Measurements from ENCODE around the gene NME9. TPM values are rescaled to one million over a fixed set of nuclear protein-coding genes. Genes with fewer than 3 reads are reported as not detected.
A peak's percentile ranks its signal among the peaks of the same experiment; 100 is the strongest.

The NME9 gene
- total and polyA plus RNA-seq, 4 donors: 2.8 to 11.4 (median 7.4) TPM

DNA sequence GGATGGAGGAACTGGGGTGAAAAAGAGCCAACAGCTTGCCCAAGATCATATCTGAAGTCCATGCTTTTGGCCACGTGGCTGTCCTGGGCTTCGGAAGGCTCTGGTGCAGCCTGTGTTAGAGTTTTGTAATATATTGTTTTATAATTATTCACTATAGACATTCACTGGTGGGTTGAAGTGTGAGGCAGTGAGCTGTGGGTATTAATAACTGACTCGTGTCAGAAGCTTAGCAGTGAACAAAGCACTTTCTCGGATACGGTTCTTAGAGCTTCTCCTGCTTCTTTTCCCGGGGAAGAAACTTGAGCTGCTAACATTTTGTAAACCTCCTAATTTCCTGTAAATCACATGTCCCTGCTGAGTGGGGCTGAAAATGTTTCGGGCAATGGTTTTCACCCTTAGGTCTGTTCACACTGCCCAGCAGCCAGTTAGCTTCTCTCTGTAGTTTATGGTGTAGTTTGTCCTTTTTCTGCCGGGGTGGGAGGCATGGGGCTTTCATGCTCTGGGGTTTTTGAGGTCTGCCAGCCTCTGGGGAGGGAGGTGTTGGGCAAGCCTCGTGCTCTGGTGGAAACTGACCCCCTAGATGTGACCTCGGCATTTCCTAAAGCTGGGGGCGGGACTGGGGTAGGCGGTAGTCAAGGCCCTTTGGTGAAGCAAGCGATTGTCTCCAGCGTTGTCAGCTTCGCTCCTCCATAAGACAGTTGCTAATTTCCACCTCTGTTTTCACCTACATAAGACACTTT, 20.4 kb upstream of the NME9 start:
- Histone ChIP-seq H3K27ac (ENCODE audit: low read depth in 1 of 2, low read length in 1 of 2) (peak overlapping the region; percentile 79 to 80), H3K4me1 (ENCODE audit: control insufficient read depth in 5 of 5, insufficient read depth in 5 of 5, low read length in 5 of 5) (peaks cover 3 to 14% (median 7%) of the 10 kb centered on the region in 5 donors), H3K27me3 (ENCODE audit: control insufficient read depth in 3 of 3, insufficient read depth in 3 of 3, low read length in 2 of 3) (no peaks in the 10 kb centered on the region), H3K36me3 (ENCODE audit: control insufficient read depth in 4 of 4, insufficient read depth in 4 of 4, low read length in 4 of 4) (no peaks in the 10 kb centered on the region), H3K4me3 (peak overlapping the region; percentile 51), H3K9ac (ENCODE audit: insufficient read depth in 1 of 2, low read length in 2 of 2) (no peak overlapping the region), H3K9me3 (ENCODE audit: control insufficient read depth in 4 of 4, insufficient read depth in 3 of 4, low read length in 3 of 4) (no peaks in the 10 kb centered on the region)
- WGBS, 2 donors: 37 to 41% methylated on average over 15 of the region's 15 CpGs
- DNase-seq (peak in 2 of 3 donors; percentile 50 to 55), ATAC-seq (ENCODE audit: insufficient read depth, low FRiP score) (no peak)
- TF ChIP-seq, protein P1, sequence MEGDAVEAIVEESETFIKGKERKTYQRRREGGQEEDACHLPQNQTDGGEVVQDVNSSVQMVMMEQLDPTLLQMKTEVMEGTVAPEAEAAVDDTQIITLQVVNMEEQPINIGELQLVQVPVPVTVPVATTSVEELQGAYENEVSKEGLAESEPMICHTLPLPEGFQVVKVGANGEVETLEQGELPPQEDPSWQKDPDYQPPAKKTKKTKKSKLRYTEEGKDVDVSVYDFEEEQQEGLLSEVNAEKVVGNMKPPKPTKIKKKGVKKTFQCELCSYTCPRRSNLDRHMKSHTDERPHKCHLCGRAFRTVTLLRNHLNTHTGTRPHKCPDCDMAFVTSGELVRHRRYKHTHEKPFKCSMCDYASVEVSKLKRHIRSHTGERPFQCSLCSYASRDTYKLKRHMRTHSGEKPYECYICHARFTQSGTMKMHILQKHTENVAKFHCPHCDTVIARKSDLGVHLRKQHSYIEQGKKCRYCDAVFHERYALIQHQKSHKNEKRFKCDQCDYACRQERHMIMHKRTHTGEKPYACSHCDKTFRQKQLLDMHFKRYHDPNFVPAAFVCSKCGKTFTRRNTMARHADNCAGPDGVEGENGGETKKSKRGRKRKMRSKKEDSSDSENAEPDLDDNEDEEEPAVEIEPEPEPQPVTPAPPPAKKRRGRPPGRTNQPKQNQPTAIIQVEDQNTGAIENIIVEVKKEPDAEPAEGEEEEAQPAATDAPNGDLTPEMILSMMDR (IDR thresholded peaks at IDR 0.05; ENCODE audit: control extremely low read depth, extremely low read depth): no peak

DNA sequence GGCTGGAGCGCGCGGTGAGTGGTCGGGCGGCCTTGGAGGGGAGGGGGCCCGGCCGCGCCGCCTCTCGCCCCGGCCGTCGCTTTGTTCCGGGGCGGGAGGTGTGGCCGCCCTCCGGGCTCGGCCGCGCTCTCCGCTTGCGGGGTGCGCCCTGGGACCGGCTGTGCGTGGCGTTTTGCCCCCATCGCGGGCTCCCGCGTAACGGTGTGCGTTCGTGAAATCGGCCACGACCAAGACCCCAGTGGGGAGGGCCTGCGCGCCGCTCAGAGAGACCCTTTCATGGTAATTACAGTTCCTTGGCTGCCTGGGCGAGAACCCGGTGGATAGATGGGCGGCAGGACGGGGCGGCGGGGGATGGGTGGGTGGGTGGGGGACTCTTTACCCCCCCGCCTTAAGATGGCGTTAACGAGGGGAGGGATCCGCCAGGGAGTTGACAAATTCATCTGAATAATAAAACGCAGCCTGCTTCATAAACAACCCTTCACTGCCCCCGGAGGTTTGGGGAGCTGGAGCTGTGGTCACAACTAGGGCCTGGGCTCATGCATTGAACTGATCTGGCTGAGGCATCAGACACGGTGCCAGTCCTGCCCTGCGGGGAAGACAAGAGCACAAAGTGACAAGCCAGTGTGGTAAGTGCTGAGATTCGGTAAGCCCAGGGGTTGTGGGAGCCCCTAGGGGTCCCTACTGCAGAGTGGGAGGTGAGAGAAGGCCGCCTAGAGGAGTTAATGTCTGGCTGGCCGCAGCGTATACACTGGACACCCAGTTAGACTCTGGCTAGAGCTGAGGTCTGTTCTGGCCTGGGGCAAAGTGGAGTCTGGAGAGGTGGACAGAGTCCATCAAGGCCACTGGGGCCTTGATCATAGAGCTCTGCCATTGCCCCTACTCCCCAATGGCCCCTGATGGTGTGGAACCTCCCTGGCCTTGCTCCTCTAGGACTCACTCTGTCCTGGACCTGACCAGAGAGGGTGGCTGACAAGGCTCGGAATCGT, 19.4 kb upstream of the NME9 start:
- peak; percentile 60 to 63 (median 62) for DNase-seq
- peak; percentile 38 for ATAC-seq (ENCODE audit: insufficient read depth, low FRiP score)
- H3K27ac ChIP-seq (ENCODE audit: low read depth in 1 of 2, low read length in 1 of 2): peak overlapping the region; percentile 94 to 97

DNA sequence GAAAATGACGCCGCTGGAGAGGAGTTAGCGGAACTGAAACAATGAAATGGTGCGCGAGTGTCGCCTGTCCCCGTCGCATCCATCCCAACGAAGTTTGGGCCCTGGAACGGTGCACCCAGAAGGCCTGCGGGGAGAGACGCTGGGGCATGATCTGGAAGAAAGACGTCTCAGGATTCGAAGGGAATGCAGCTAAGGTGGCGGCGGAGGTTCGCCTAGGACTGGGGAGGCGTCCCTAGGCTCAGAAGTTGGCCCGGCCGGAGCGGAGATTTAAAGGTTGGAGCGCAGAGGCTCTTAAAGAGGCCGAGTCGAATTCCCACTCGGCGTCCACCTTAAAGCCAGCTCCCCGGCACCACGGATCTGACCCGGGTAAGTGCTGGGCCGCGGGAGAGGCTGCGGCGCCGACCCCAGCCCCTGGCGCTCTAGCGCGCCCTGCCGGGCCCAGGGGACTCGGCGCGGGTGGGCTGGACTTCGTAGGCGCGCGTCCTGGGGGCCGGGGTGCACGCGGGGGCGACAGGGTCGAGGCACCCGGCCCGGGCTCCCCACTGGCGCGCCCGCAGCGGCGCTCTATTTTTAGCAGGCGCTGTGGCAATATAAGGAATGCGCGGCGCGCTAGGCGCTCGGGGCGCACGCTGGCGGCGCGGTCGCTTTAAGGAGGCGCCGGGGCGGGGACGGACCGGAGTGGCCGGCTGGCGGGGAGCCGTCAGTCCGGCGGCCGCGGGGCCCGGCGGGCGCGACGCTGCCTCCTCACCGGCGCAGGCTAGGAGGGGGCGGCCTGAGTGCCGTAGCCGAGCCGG, 18.5 kb upstream of the NME9 start, which contains the start of gene MRAS:
Gene MRAS (plus strand): TSS at position 620 of the 794 bp plus-strand sequence. CDS start 24,305 bp downstream, outside the sequence.
- no peaks in the 10 kb centered on the region for H3K36me3 ChIP-seq (ENCODE audit: control insufficient read depth in 4 of 4, insufficient read depth in 4 of 4, low read length in 4 of 4)
- peak; percentile 89 for ATAC-seq (ENCODE audit: insufficient read depth, low FRiP score)
- peaks cover 3 to 14% (median 7%) of the 10 kb centered on the region in 5 donors for H3K4me1 ChIP-seq (ENCODE audit: control insufficient read depth in 5 of 5, insufficient read depth in 5 of 5, low read length in 5 of 5)
- TF ChIP-seq, protein P1 (IDR thresholded peaks at IDR 0.05; ENCODE audit: control extremely low read depth, extremely low read depth): no peak
- DNase-seq: peak; percentile 83 to 84 (median 83)
- peak within 1 kb of the TSS; percentile 94 to 97 for H3K27ac ChIP-seq (ENCODE audit: low read depth in 1 of 2, low read length in 1 of 2)
- WGBS, 2 donors: 0 to 1% methylated on average over 60 to 93 of the region's 93 CpGs
- H3K9me3 ChIP-seq (ENCODE audit: control insufficient read depth in 4 of 4, insufficient read depth in 3 of 4, low read length in 3 of 4): no peaks in the 10 kb centered on the region
- H3K9ac ChIP-seq (ENCODE audit: insufficient read depth in 1 of 2, low read length in 2 of 2): peak within 1 kb of the TSS; percentile 37 to 87
- H3K27me3 ChIP-seq (ENCODE audit: control insufficient read depth in 3 of 3, insufficient read depth in 3 of 3, low read length in 2 of 3): no peaks in the 10 kb centered on the region
- H3K4me3 ChIP-seq: peak within 1 kb of the TSS; percentile 77

More for the DNA sequence above, 19.4 kb upstream of the NME9 start:
- Histone ChIP-seq H3K4me3 (peak overlapping the region; percentile 77), H3K36me3 (ENCODE audit: control insufficient read depth in 4 of 4, insufficient read depth in 4 of 4, low read length in 4 of 4) (no peaks in the 10 kb centered on the region), H3K9me3 (ENCODE audit: control insufficient read depth in 4 of 4, insufficient read depth in 3 of 4, low read length in 3 of 4) (no peaks in the 10 kb centered on the region), H3K9ac (ENCODE audit: insufficient read depth in 1 of 2, low read length in 2 of 2) (peak overlapping the region; percentile 37 to 61), H3K4me1 (ENCODE audit: control insufficient read depth in 5 of 5, insufficient read depth in 5 of 5, low read length in 5 of 5) (peaks cover 3 to 14% (median 7%) of the 10 kb centered on the region in 5 donors), H3K27me3 (ENCODE audit: control insufficient read depth in 3 of 3, insufficient read depth in 3 of 3, low read length in 2 of 3) (no peaks in the 10 kb centered on the region)
- 8 to 17% methylated on average over 43 to 58 of the region's 58 CpGs for WGBS, 2 donors
- TF ChIP-seq, protein P1 (IDR thresholded peaks at IDR 0.05; ENCODE audit: control extremely low read depth, extremely low read depth): no peak
